Gastroesophageal sphincter (tissue), 3 donors: ENCODE data around the gene DES.

Experiments used
- EP300 ChIP-seq: sonication (generic); formaldehyde crosslinking; IDR thresholded peaks from one replicate; pipeline ENCODE4 v1.6.1; 2017; ENCODE audit warnings: antibody characterized with exemption, mild to moderate bottlenecking
- TF ChIP-seq, protein P1 (sequence below), 4 experiments: fragments of 200-600 bp in 2 of 4; fragments of 450-650 bp in 2 of 4; sonication (generic) in 1 of 4; IDR thresholded peaks; one replicate each; pipeline ENCODE4 v1.5.1; 2017 to 2019; ENCODE audit warnings: antibody characterized with exemption in 4 of 4, mild to moderate bottlenecking in 2 of 4, moderate library complexity in 2 of 4

DNA sequence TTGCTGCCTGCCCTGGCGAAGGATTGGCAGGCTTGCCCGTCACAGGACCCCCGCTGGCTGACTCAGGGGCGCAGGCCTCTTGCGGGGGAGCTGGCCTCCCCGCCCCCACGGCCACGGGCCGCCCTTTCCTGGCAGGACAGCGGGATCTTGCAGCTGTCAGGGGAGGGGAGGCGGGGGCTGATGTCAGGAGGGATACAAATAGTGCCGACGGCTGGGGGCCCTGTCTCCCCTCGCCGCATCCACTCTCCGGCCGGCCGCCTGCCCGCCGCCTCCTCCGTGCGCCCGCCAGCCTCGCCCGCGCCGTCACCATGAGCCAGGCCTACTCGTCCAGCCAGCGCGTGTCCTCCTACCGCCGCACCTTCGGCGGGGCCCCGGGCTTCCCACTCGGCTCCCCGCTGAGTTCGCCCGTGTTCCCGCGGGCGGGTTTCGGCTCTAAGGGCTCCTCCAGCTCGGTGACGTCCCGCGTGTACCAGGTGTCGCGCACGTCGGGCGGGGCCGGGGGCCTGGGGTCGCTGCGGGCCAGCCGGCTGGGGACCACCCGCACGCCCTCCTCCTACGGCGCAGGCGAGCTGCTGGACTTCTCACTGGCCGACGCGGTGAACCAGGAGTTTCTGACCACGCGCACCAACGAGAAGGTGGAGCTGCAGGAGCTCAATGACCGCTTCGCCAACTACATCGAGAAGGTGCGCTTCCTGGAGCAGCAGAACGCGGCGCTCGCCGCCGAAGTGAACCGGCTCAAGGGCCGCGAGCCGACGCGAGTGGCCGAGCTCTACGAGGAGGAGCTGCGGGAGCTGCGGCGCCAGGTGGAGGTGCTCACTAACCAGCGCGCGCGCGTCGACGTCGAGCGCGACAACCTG lies at the start of gene DES:
- peak; percentile 73 for TF ChIP-seq EP300
- TF ChIP-seq, protein P1, sequence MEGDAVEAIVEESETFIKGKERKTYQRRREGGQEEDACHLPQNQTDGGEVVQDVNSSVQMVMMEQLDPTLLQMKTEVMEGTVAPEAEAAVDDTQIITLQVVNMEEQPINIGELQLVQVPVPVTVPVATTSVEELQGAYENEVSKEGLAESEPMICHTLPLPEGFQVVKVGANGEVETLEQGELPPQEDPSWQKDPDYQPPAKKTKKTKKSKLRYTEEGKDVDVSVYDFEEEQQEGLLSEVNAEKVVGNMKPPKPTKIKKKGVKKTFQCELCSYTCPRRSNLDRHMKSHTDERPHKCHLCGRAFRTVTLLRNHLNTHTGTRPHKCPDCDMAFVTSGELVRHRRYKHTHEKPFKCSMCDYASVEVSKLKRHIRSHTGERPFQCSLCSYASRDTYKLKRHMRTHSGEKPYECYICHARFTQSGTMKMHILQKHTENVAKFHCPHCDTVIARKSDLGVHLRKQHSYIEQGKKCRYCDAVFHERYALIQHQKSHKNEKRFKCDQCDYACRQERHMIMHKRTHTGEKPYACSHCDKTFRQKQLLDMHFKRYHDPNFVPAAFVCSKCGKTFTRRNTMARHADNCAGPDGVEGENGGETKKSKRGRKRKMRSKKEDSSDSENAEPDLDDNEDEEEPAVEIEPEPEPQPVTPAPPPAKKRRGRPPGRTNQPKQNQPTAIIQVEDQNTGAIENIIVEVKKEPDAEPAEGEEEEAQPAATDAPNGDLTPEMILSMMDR (IDR thresholded peaks at IDR 0.05): no peak
